HepG2 (cell line): ENCODE data around the gene ESR1.

Source experiments
- ELF4 ChIP-seq: sonication (generic); formaldehyde crosslinking; IDR thresholded peaks from 2 replicates; pipeline ENCODE4 v1.5.0; 2020; ENCODE audit warnings: missing genetic modification reagents, mild to moderate bottlenecking, moderate library complexity, borderline replicate concordance
- EP300 ChIP-seq, 3 experiments: sonication (generic) in 1 of 3; formaldehyde crosslinking in 1 of 3; IDR thresholded peaks; 2 replicates each; pipeline versions ENCODE4 v1.5.1 to v1.6.1; 2011 to 2020; ENCODE audit warnings: low read depth in 2 of 3, low read length in 2 of 3, borderline replicate concordance in 1 of 3, improper control_type of control experiment in 1 of 3, mild to moderate bottlenecking in 1 of 3, missing genetic modification reagents in 1 of 3, moderate library complexity in 1 of 3
- FOXA3 ChIP-seq: IDR thresholded peaks from 2 replicates; pipeline ENCODE4 v1.6.1; 2016; ENCODE audit warnings: missing genetic modification reagents, missing compliant biosample characterization
- GTF2F1 ChIP-seq: fragments of 150-350 bp; IDR thresholded peaks from 2 replicates; pipeline ENCODE4 v1.6.1; 2014; ENCODE audit warnings: low read length
- TCF7L2 ChIP-seq: IDR thresholded peaks from 2 replicates; pipeline ENCODE4 v1.6.1; 2011; ENCODE audit warnings: mild to moderate bottlenecking, low read depth, low read length, moderate library complexity
- ZNF138 ChIP-seq: sonication (generic); formaldehyde crosslinking; IDR thresholded peaks from 2 replicates; pipeline ENCODE4 v1.5.0; 2020; ENCODE audit warnings: mild to moderate bottlenecking, low read depth, missing genetic modification reagents
- ZNF280B ChIP-seq: sonication (generic); formaldehyde crosslinking; IDR thresholded peaks from 2 replicates; pipeline ENCODE4 v1.5.0; 2020; ENCODE audit warnings: missing genetic modification reagents, mild to moderate bottlenecking, borderline replicate concordance
- ZNF567 ChIP-seq: sonication (generic); formaldehyde crosslinking; IDR thresholded peaks from 2 replicates; pipeline ENCODE4 v1.8.1; 2023; ENCODE audit warnings: mild to moderate bottlenecking, missing genetic modification reagents, borderline replicate concordance
- ZNF660 ChIP-seq: sonication (generic); formaldehyde crosslinking; IDR thresholded peaks from 2 replicates; pipeline ENCODE4 v1.5.1; 2020; ENCODE audit warnings: mild to moderate bottlenecking, low read depth, missing genetic modification reagents, borderline replicate concordance

- TF ChIP-seq ELF4 (CRISPR knock-in tag) (no peak), GTF2F1 (no peak), ZNF567 (CRISPR knock-in tag) (no peak), ZNF138 (CRISPR knock-in tag) (no peak), EP300 (IDR thresholded peaks at IDR 0.05; ENCODE audit: low read depth in 2 of 2, low read length in 2 of 2) (no peak), EP300 (CRISPR knock-in tag; IDR thresholded peaks at IDR 0.05; ENCODE audit: borderline replicate concordance) (no peak), ZNF660 (no peak), FOXA3 (CRISPR knock-in tag) (no peak), ZNF280B (CRISPR knock-in tag) (no peak), TCF7L2 (no peak)
These were observed 338.9 kb downstream of the ESR1 start for GRCh38 chr6:152146385-152146784.
